B cell (primary cell): Measurements from ENCODE around the gene PANK4. TPM values are rescaled to one million over a fixed set of nuclear protein-coding genes. Genes with fewer than 3 reads are reported as not detected.

Experiments used
- ATAC-seq: fragments of 200-7000 bp; cut with Tn5 transposase; one replicate; pipeline ENCODE4 v1.10.0; 2021; ENCODE audit warnings: low read depth, mild to moderate bottlenecking, moderate number of reproducible peaks, moderate library complexity
- CTCF ChIA-PET: fragments of 350-600 bp; sonication (Branson Sonifier 250); formaldehyde crosslinking; loops from one replicate; lab custom pipeline; 2021; ENCODE audit warnings: antibody characterized with exemption, inconsistent platforms; lab: Charles Lee
- POLR2A ChIA-PET: fragments of 350-600 bp; sonication (Branson Sonifier 250); formaldehyde crosslinking; loops from one replicate; lab custom pipeline; 2021; ENCODE audit warnings: antibody characterized with exemption; lab: Charles Lee
- DNase-seq: peaks from one replicate; pipeline ENCODE4 v3.0.0; 2013
- H2AFZ ChIP-seq: 2 replicates; pipeline ENCODE4 v1.6.1; 2012; ENCODE audit warnings: mild to moderate bottlenecking, low read depth, low read length; ENCODE audit not compliant: insufficient read depth, poor library complexity, severe bottlenecking
- H3K27ac ChIP-seq, 2 donors: 1 replicate in 1 of 2; 2 replicates in 1 of 2; pipeline ENCODE4 v1.5.1; 2012 to 2013; ENCODE audit warnings: low read length in 2 of 2, mild to moderate bottlenecking in 2 of 2, moderate library complexity in 1 of 2
- H3K27me3 ChIP-seq, 4 experiments: fragments of 200-600 bp in 1 of 4; sonication (generic) in 1 of 4; replicated peaks in 1 of 4; 1 replicate in 2 of 4; 2 replicates in 2 of 4; pipeline versions ENCODE4 v1.6.1 to v1.7.0; 2013 to 2016; ENCODE audit warnings: low read length in 3 of 4, mild to moderate bottlenecking in 2 of 4, mixed read lengths in 1 of 4, moderate library complexity in 1 of 4; ENCODE audit not compliant: insufficient read depth in 4 of 4, control insufficient read depth in 3 of 4; ENCODE audit errors: control extremely low read depth in 1 of 4
- H3K36me3 ChIP-seq, 2 experiments: replicated peaks in 1 of 2; 1 replicate in 1 of 2; 2 replicates in 1 of 2; pipeline versions ENCODE4 v1.6.1 to v1.7.1; 2013; ENCODE audit warnings: low read length in 1 of 2; ENCODE audit not compliant: insufficient read depth in 2 of 2, control insufficient read depth in 1 of 2; ENCODE audit errors: control extremely low read depth in 1 of 2, extremely low read depth in 1 of 2
- H3K4me1 ChIP-seq, 2 donors: fragments of 200-600 bp in 1 of 2; sonication (generic) in 1 of 2; 1 replicate in 1 of 2; 2 replicates in 1 of 2; pipeline versions ENCODE4 v1.5.1 to v1.6.1; 2013 to 2017; ENCODE audit warnings: low read length in 2 of 2; ENCODE audit not compliant: control insufficient read depth in 2 of 2, insufficient read depth in 2 of 2
- H3K4me2 ChIP-seq: replicated peaks from 2 replicates; pipeline ENCODE3; 2012; ENCODE audit warnings: mild to moderate bottlenecking, low read depth, low read length; ENCODE audit not compliant: poor library complexity, severe bottlenecking
- H3K4me3 ChIP-seq, 5 experiments: fragments of 200-600 bp in 1 of 5; sonication (generic) in 1 of 5; 1 replicate in 3 of 5; 2 replicates in 2 of 5; pipeline versions ENCODE4 v1.5.1 to v1.7.0; 2011 to 2016; ENCODE audit warnings: low read length in 4 of 5, mild to moderate bottlenecking in 4 of 5, low read depth in 2 of 5, control low read depth in 1 of 5, moderate library complexity in 1 of 5; ENCODE audit not compliant: insufficient read depth in 1 of 5; ENCODE audit errors: control extremely low read depth in 1 of 5, extremely low read depth in 1 of 5
- H3K79me2 ChIP-seq: fragments of 200-600 bp; sonication (generic); one replicate; pipeline ENCODE4 v1.6.0; 2016; ENCODE audit warnings: low read length; ENCODE audit not compliant: control insufficient read depth, insufficient read depth
- H3K9ac ChIP-seq: fragments of 200-600 bp; sonication (generic); 2 replicates; pipeline ENCODE4 v1.6.1; 2017; ENCODE audit warnings: mild to moderate bottlenecking, low read length, moderate library complexity
- H3K9me3 ChIP-seq, 3 donors: one replicate each; pipeline versions ENCODE4 v1.6.1 to v1.7.1; 2013; ENCODE audit warnings: low read length in 2 of 3; ENCODE audit not compliant: control insufficient read depth in 2 of 3, insufficient read depth in 1 of 3; ENCODE audit errors: control extremely low read depth in 1 of 3
- H4K20me1 ChIP-seq: 2 replicates; pipeline ENCODE4 v1.6.0; 2012; ENCODE audit warnings: mild to moderate bottlenecking, low read length; ENCODE audit not compliant: insufficient read depth, control insufficient read depth, poor library complexity, severe bottlenecking
- H3K27ac Mint-ChIP-seq: one replicate; pipeline ENCODE4 v1.8.0; 2021; ENCODE audit warnings: mixed read lengths
- H3K27me3 Mint-ChIP-seq: one replicate; pipeline ENCODE4 v1.8.0; 2021; ENCODE audit warnings: mixed read lengths
- H3K4me1 Mint-ChIP-seq: one replicate; pipeline ENCODE4 v1.8.0; 2021; ENCODE audit warnings: mixed read lengths
- H3K4me3 Mint-ChIP-seq: one replicate; pipeline ENCODE4 v1.8.0; 2021; ENCODE audit warnings: mixed read lengths
- H3K9me3 Mint-ChIP-seq: one replicate; pipeline ENCODE4 v1.8.0; 2022; ENCODE audit warnings: mixed read lengths; ENCODE audit not compliant: insufficient read depth
- CTCF ChIP-seq: fragments of 200-600 bp; IDR thresholded peaks from one replicate; pipeline ENCODE4 v1.8.0; 2022; ENCODE audit warnings: antibody characterized with exemption, mild to moderate bottlenecking
- EZH2 ChIP-seq: IDR thresholded peaks from 2 replicates; pipeline ENCODE4 v1.6.1; 2012; ENCODE audit warnings: borderline replicate concordance, low read depth, mild to moderate bottlenecking, moderate library complexity, low read length; ENCODE audit not compliant: insufficient read depth, poor library complexity, severe bottlenecking
- WGBS: methylation state at CpG from one replicate; pipeline ENCODE4 v1.1.5; 2013; ENCODE audit warnings: missing lambda C conversion rate; ENCODE audit not compliant: insufficient coverage; 5-methylcytosine and 5-hydroxymethylcytosine counted together
- intact Hi-C: fragments of 100-400 bp; cut with micrococcal nuclease; formaldehyde crosslinking; loops from one replicate; pipeline ENCODE4 v1.10.0; 2022
- polyA plus RNA-seq: library from polyadenylated mRNA; depleted of rRNA; stranded (reverse); fragments of >200 nt; gene quantifications from 2 replicates; pipeline ENCODE4 v1.2.3, GENCODE V29; 2012
- total RNA-seq, 2 donors: library from RNA; stranded (reverse); fragments of 120-200 nt in 1 of 2; gene quantifications; 1 replicate in 1 of 2; 2 replicates in 1 of 2; pipeline versions ENCODE4 v1.2.3 to v1.2.4, GENCODE V29; 2013 to 2022

Gene PANK4
- total and polyA plus RNA-seq, 2 donors (not counting 1 experiment from before 2014, with no cell fraction given), result 38.0 to 80.5 TPM

- no peak overlapping the region for H3K4me2 ChIP-seq
- Mint-ChIP-seq H3K27ac (no peak overlapping the region), H3K9me3 (no peaks in the 10 kb centered on the region), H3K4me1 (peaks cover 9% of the 10 kb centered on the region), H3K27me3 (peaks cover 4% of the 10 kb centered on the region), H3K4me3 (no peak overlapping the region)
- no peak overlapping the region for H2AFZ ChIP-seq
- 94% methylated on average over 13 of the region's 13 CpGs for WGBS
- no peaks in the 10 kb centered on the region for H3K79me2 ChIP-seq
- H3K4me1 ChIP-seq, result peaks cover 12% of the 10 kb centered on the region in 2 donors
- intact Hi-C loops, result no loop called here
- H3K4me3 ChIP-seq, result no peak overlapping the region
- ATAC-seq (no peak), DNase-seq (no peak)
- H4K20me1 ChIP-seq, result no peaks in the 10 kb centered on the region
- no peak overlapping the region for H3K27ac ChIP-seq
- CTCF ChIA-PET, result no interaction called here
- TF ChIP-seq CTCF, result no peak
- no peak for TF ChIP-seq EZH2
- H3K9ac ChIP-seq, result no peak overlapping the region
- POLR2A ChIA-PET, result no interaction called here
- peaks cover 0 to 2% (median 0%) of the 10 kb centered on the region in 4 experiments for H3K27me3 ChIP-seq
- H3K9me3 ChIP-seq, result no peaks in the 10 kb centered on the region
- H3K36me3 ChIP-seq, result no peaks in the 10 kb centered on the region
Observed at GRCh38 chr1:2473198-2473597, 53.2 kb downstream of the PANK4 start.

- Mint-ChIP-seq H3K4me3 (no peak overlapping the region), H3K4me1 (peaks cover 9% of the 10 kb centered on the region), H3K27me3 (peaks cover 4% of the 10 kb centered on the region), H3K27ac (no peak overlapping the region), H3K9me3 (no peaks in the 10 kb centered on the region)
- Histone ChIP-seq H3K79me2 (no peaks in the 10 kb centered on the region), H3K4me1 (peaks cover 12% of the 10 kb centered on the region in 2 donors), H3K27ac (no peak overlapping the region), H3K4me3 (no peak overlapping the region), H4K20me1 (no peaks in the 10 kb centered on the region), H2AFZ (no peak overlapping the region), H3K4me2 (no peak overlapping the region), H3K36me3 (no peaks in the 10 kb centered on the region), H3K9me3 (no peaks in the 10 kb centered on the region), H3K27me3 (peaks cover 0 to 7% (median 2%) of the 10 kb centered on the region in 4 experiments), H3K9ac (no peak overlapping the region)
- WGBS, result 82% methylated on average over 23 of the region's 25 CpGs
- no peak for TF ChIP-seq CTCF
- no peak for TF ChIP-seq EZH2
- no peak for ATAC-seq
- POLR2A ChIA-PET, result no interaction called here
- DNase-seq, result no peak
- CTCF ChIA-PET, result no interaction called here
- intact Hi-C loops, result no loop called here
Observed at GRCh38 chr1:2472561-2473177, 53.7 kb downstream of the PANK4 start.
